MG63 (cell line): ENCODE data around the gene QTRT2. TPM values are rescaled to one million over a fixed set of nuclear protein-coding genes. Genes with fewer than 3 reads are reported as not detected.

ENCODE experiments used
- total RNA-seq: library from RNA; depleted of rRNA; stranded (reverse); fragments of >200 nt; shearing (Covaris generic); gene quantifications from 2 replicates; pipeline ENCODE4 v1.2.3, GENCODE V29; 2014; ENCODE audit warnings: low replicate concordance; rRNA removed

Gene QTRT2
- total RNA-seq, 1 experiment from 2014 or later: 21.8 TPM

Other genes starting within 250 kb of the QTRT2 start
- 1.8 and 2.5 TPM in 2 replicates for gene GRAMD1C, start 217.9 kb upstream of the QTRT2 start, total RNA-seq
- gene ZDHHC23, start 108.7 kb upstream of the QTRT2 start, total RNA-seq: 5.8 and 8.5 TPM in 2 replicates
- gene CCDC191, start 211 bp upstream of the QTRT2 start, total RNA-seq: 0.20 and 1.5 TPM in 2 replicates
- not detected in 2 replicates for gene DRD3, start 122.3 kb downstream of the QTRT2 start, total RNA-seq
- not detected in 2 replicates for gene ZNF80, start 180.8 kb downstream of the QTRT2 start, total RNA-seq
- not detected in 2 replicates for gene TIGIT, start 237.3 kb downstream of the QTRT2 start, total RNA-seq